ENCODE data around the gene C12orf57.

GRCh38 chr12:6965026-6965661 is 21.3 kb downstream of the C12orf57 start:
- TF ChIP-seq CTCF (IDR thresholded peaks at IDR 0.05; ENCODE audit: poor library complexity) (peak; percentile 90), EZH2 (IDR thresholded peaks at IDR 0.05; ENCODE audit: borderline replicate concordance) (no peak), EZH2phosphoT487 (IDR thresholded peaks at IDR 0.05; ENCODE audit: low read depth, severe bottlenecking, unreplicated experiment) (no peak)

Data from hepatocyte (in vitro differentiated cells).